Fibroblast of lung (primary cell): ENCODE measurements around the gene GRHL3. TPM values are rescaled to one million over a fixed set of nuclear protein-coding genes. Genes with fewer than 3 reads are reported as not detected.

Experiments
- DNase-seq, 2 donors: peaks; one replicate each; pipeline versions ENCODE4 v3.0.0 to v3.0.0-alpha.2; 2010; ENCODE audit warnings: low read depth in 2 of 2
- H2AFZ ChIP-seq: 2 replicates; pipeline ENCODE4 v1.5.1; 2012; ENCODE audit warnings: low read length, control low read depth, inconsistent platforms
- H3K27ac ChIP-seq: 2 replicates; pipeline ENCODE4 v1.5.1; 2011; ENCODE audit warnings: low read length, control low read depth; ENCODE audit not compliant: insufficient read depth
- H3K27me3 ChIP-seq: 2 replicates; pipeline ENCODE4 v1.5.1; 2011; ENCODE audit warnings: mild to moderate bottlenecking, low read length; ENCODE audit not compliant: control insufficient read depth, insufficient read depth
- H3K36me3 ChIP-seq: 2 replicates; pipeline ENCODE4 v1.5.1; 2011; ENCODE audit warnings: low read length; ENCODE audit not compliant: control insufficient read depth, insufficient read depth
- H3K4me1 ChIP-seq: 2 replicates; pipeline ENCODE4 v1.5.1; 2011; ENCODE audit warnings: low read length; ENCODE audit not compliant: control insufficient read depth, insufficient read depth; ENCODE audit errors: extremely low read depth
- H3K4me2 ChIP-seq: 2 replicates; pipeline ENCODE4 v1.5.1; 2011; ENCODE audit warnings: low read length, control low read depth; ENCODE audit not compliant: insufficient read depth; ENCODE audit errors: extremely low read depth
- H3K4me3 ChIP-seq, 4 experiments: fragments of 200-600 bp in 1 of 4; sonication (generic) in 1 of 4; replicated peaks in 1 of 4; 2 replicates each; pipeline ENCODE4 v1.5.1; 2011 to 2016; ENCODE audit warnings: low read length in 4 of 4, low read depth in 3 of 4, mild to moderate bottlenecking in 3 of 4, control low read depth in 2 of 4, inconsistent platforms in 1 of 4, mixed read lengths in 1 of 4; ENCODE audit not compliant: insufficient read depth in 1 of 4; ENCODE audit errors: control extremely low read depth in 1 of 4
- H3K79me2 ChIP-seq: 2 replicates; pipeline ENCODE4 v1.5.1; 2012; ENCODE audit warnings: mild to moderate bottlenecking, low read length, inconsistent platforms; ENCODE audit not compliant: control insufficient read depth, insufficient read depth
- H3K9ac ChIP-seq: 2 replicates; pipeline ENCODE4 v1.5.1; 2011; ENCODE audit warnings: mild to moderate bottlenecking, low read length, control low read depth; ENCODE audit not compliant: insufficient read depth
- H3K9me3 ChIP-seq: 2 replicates; pipeline ENCODE4 v1.5.1; 2012; ENCODE audit warnings: low read depth, low read length; ENCODE audit not compliant: control insufficient read depth, insufficient read depth
- H4K20me1 ChIP-seq: 2 replicates; pipeline ENCODE4 v1.5.1; 2011; ENCODE audit warnings: low read length; ENCODE audit not compliant: control insufficient read depth, insufficient read depth; ENCODE audit errors: extremely low read depth
- EZH2 ChIP-seq: IDR thresholded peaks from 2 replicates; pipeline ENCODE4 v1.5.1; 2012; ENCODE audit warnings: low read length, control low read depth, mild to moderate bottlenecking; ENCODE audit errors: missing control alignments
- polyA plus RNA-seq, 2 donors: library from polyadenylated mRNA; depleted of rRNA in 1 of 2; stranded (reverse) in 1 of 2; unstranded in 1 of 2; fragments of >200 nt; gene quantifications; 2 replicates each; pipeline ENCODE4 v1.2.1, GENCODE V29; 2011 to 2012; ENCODE audit warnings: missing spikeins in 1 of 2
- total RNA-seq: library from RNA; depleted of rRNA; stranded (reverse); fragments of >200 nt; gene quantifications from 2 replicates; pipeline ENCODE4 v1.2.1, GENCODE V29; 2014
- TF ChIP-seq, protein P1 (sequence below), 2 donors: IDR thresholded peaks in 1 of 2; conservative IDR thresholded peaks in 1 of 2; 1 replicate in 1 of 2; 2 replicates in 1 of 2; pipeline ENCODE4 v1.5.1; 2011 to 2012; ENCODE audit warnings: low read length in 2 of 2, control low read depth in 1 of 2, inconsistent platforms in 1 of 2, low read depth in 1 of 2, mild to moderate bottlenecking in 1 of 2

Gene GRHL3
- total and polyA plus RNA-seq, 2 donors (not counting 1 experiment from before 2014, with no cell fraction given), result 0.03 TPM; not detected in 1

DNA sequence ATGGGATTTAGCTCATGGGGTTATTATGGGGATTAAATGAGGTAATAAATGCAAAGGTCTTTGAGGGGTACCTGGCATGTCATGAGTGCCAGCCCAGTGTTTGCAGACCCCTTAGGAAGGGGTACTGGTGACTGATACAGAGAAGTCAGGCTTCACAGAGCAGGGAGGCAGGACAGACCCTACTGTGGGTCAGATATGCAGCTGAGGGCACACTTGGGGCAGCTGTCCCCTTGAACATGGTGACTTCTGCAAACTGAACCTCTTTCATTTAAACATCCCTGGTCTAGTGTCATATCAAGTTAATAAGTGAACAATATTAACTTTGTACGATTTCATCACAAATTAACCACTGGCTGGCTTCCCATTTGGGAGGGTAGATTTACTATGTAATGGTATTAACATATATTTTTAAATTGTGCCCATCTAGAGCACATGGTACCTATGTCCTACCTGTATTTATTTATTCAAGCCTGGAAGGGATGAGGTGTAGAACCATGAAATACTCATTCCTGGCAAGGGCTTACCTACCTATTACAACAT lies 68.5 kb downstream of the GRHL3 start:
- H3K79me2 ChIP-seq, result no peaks in the 10 kb centered on the region
- H3K4me1 ChIP-seq, result peaks cover 6% of the 10 kb centered on the region

DNA sequence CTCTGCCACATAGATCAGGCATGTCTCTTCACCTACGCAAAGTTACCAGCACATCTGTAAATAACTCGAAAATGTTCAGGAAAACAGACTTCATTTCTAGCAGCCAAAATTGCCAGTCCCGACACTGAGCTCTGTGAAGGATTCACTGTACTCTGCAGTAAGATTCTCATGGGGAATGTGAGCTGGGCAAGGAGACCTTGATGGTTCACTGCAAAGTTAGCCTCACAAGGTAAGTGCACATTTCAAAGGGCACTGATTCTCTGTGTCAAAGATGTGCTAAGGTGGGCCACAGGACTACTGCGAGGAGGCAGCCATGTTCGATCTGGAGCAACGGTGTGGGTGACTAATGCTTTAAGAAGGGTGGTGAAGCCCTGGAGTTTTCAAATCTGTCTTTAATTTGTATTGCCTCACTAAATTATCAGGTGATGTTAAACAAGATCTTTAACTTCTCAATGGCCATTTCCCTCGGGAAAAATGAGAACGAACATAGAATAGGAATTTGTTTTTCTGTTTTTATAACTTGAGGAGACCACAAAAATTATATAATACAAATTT lies 69.3 kb downstream of the GRHL3 start:
- Histone ChIP-seq H3K9ac (no peak overlapping the region), H4K20me1 (no peaks in the 10 kb centered on the region), H3K4me3 (no peak overlapping the region), H3K4me1 (peaks cover 6% of the 10 kb centered on the region), H3K27ac (no peak overlapping the region), H3K4me2 (no peak overlapping the region), H3K27me3 (no peaks in the 10 kb centered on the region), H3K79me2 (no peaks in the 10 kb centered on the region), H3K9me3 (no peaks in the 10 kb centered on the region), H3K36me3 (no peaks in the 10 kb centered on the region), H2AFZ (no peak overlapping the region)
- no peak for DNase-seq
- TF ChIP-seq, protein P1, sequence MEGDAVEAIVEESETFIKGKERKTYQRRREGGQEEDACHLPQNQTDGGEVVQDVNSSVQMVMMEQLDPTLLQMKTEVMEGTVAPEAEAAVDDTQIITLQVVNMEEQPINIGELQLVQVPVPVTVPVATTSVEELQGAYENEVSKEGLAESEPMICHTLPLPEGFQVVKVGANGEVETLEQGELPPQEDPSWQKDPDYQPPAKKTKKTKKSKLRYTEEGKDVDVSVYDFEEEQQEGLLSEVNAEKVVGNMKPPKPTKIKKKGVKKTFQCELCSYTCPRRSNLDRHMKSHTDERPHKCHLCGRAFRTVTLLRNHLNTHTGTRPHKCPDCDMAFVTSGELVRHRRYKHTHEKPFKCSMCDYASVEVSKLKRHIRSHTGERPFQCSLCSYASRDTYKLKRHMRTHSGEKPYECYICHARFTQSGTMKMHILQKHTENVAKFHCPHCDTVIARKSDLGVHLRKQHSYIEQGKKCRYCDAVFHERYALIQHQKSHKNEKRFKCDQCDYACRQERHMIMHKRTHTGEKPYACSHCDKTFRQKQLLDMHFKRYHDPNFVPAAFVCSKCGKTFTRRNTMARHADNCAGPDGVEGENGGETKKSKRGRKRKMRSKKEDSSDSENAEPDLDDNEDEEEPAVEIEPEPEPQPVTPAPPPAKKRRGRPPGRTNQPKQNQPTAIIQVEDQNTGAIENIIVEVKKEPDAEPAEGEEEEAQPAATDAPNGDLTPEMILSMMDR (conservative IDR thresholded peaks at IDR 0.05 in 1 of 2, IDR thresholded peaks at IDR 0.05 in 1 of 2; ENCODE audit: low read depth in 1 of 2, low read length in 2 of 2), result no peak
- no peak for TF ChIP-seq EZH2

More for the DNA sequence above, 68.5 kb downstream of the GRHL3 start:
- Histone ChIP-seq H3K9ac (no peak overlapping the region), H3K27me3 (no peaks in the 10 kb centered on the region), H3K9me3 (no peaks in the 10 kb centered on the region), H4K20me1 (no peaks in the 10 kb centered on the region), H3K27ac (no peak overlapping the region), H3K4me2 (no peak overlapping the region), H3K36me3 (no peaks in the 10 kb centered on the region), H3K4me3 (no peak overlapping the region), H2AFZ (no peak overlapping the region)
- TF ChIP-seq, protein P1 (conservative IDR thresholded peaks at IDR 0.05 in 1 of 2, IDR thresholded peaks at IDR 0.05 in 1 of 2; ENCODE audit: low read depth in 1 of 2, low read length in 2 of 2), result no peak
- no peak for TF ChIP-seq EZH2
- DNase-seq, result no peak

DNA sequence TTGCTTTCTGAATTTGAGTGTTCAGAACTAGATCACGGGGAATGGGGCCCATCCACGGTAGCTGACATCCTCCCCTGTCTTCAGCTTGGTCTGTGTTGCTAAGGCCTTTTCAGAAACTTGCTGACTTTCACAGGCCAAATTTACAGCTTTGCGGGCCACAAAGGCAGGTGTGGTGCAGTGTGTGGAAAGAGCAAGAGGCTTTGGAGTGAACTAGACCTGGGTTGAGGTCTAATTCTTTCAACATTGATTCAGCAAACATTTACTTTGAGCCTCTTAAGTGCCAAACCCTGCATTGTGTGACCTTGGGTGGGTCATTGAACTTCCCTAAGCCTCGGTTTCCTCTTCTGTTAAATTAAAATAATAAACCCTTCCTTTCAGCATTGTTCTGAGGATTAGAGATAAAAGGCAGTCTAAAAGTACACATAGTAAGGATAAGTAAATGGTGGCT lies 70.1 kb downstream of the GRHL3 start:
- Histone ChIP-seq H3K79me2 (no peaks in the 10 kb centered on the region), H3K4me1 (peaks cover 10% of the 10 kb centered on the region), H3K9me3 (no peaks in the 10 kb centered on the region), H3K27ac (no peak overlapping the region), H4K20me1 (no peaks in the 10 kb centered on the region), H3K4me2 (no peak overlapping the region), H3K36me3 (no peaks in the 10 kb centered on the region), H3K4me3 (no peak overlapping the region), H3K9ac (no peak overlapping the region), H2AFZ (no peak overlapping the region), H3K27me3 (no peaks in the 10 kb centered on the region)
- DNase-seq, result no peak
- TF ChIP-seq EZH2, result no peak
- TF ChIP-seq, protein P1 (conservative IDR thresholded peaks at IDR 0.05 in 1 of 2, IDR thresholded peaks at IDR 0.05 in 1 of 2; ENCODE audit: low read depth in 1 of 2, low read length in 2 of 2), result no peak
